Gastrocnemius medialis (tissue), 4 donors: ENCODE data around the gene SF3A1. TPM values are rescaled to one million over a fixed set of nuclear protein-coding genes. Genes with fewer than 3 reads are reported as not detected.

ENCODE experiments used
- ATAC-seq, 2 donors: fragments of 150-250 bp; one replicate each; pipeline ENCODE4 v1.9.1; 2016
- DNase-seq, 2 donors: peaks; one replicate each; pipeline ENCODE4 v3.0.0-alpha.2; 2019
- H3K27ac ChIP-seq, 4 donors: fragments of 200-600 bp; sonication (generic); 1 replicate in 1 of 4; 2 replicates in 3 of 4; pipeline ENCODE4 v1.5.1; 2016 to 2018; ENCODE audit warnings: mild to moderate bottlenecking in 2 of 4, moderate library complexity in 1 of 4
- H3K27me3 ChIP-seq, 3 donors: fragments of 200-600 bp; sonication (generic) in 2 of 3; 1 replicate in 1 of 3; 2 replicates in 2 of 3; pipeline versions ENCODE4 v1.5.1 to v1.6.0; 2016 to 2019; ENCODE audit warnings: mild to moderate bottlenecking in 1 of 3, moderate library complexity in 1 of 3
- H3K36me3 ChIP-seq, 2 donors: fragments of 200-600 bp; sonication (generic) in 1 of 2; one replicate each; pipeline ENCODE4 v1.5.1; 2017 to 2018
- H3K4me1 ChIP-seq, 2 donors: fragments of 200-600 bp; sonication (generic) in 1 of 2; one replicate each; pipeline ENCODE4 v1.5.1; 2016 to 2017; ENCODE audit warnings: mild to moderate bottlenecking in 2 of 2
- H3K4me3 ChIP-seq, 4 donors: fragments of 200-600 bp; sonication (generic) in 3 of 4; 1 replicate in 1 of 4; 2 replicates in 3 of 4; pipeline ENCODE4 v1.5.1; 2016 to 2019; ENCODE audit warnings: mild to moderate bottlenecking in 2 of 4
- H3K9me3 ChIP-seq, 3 donors: fragments of 200-600 bp; sonication (generic) in 2 of 3; 1 replicate in 1 of 3; 2 replicates in 2 of 3; pipeline ENCODE4 v1.5.1; 2016 to 2019
- CTCF ChIP-seq, 5 experiments: fragments of 450-650 bp in 3 of 5; fragments of 200-600 bp in 2 of 5; sonication (generic) in 2 of 5; IDR thresholded peaks in 4 of 5; conservative IDR thresholded peaks in 1 of 5; 1 replicate in 4 of 5; 2 replicates in 1 of 5; pipeline ENCODE4 v1.5.1; 2016 to 2019; ENCODE audit warnings: antibody characterized with exemption in 5 of 5, mild to moderate bottlenecking in 3 of 5, moderate library complexity in 3 of 5
- POLR2A ChIP-seq, 2 donors: fragments of 450-650 bp; IDR thresholded peaks; one replicate each; pipeline ENCODE4 v1.6.1; 2017; ENCODE audit warnings: antibody characterized with exemption in 2 of 2, mild to moderate bottlenecking in 2 of 2, moderate library complexity in 2 of 2
- in situ Hi-C, 4 donors: fragments of 200-750 bp; cut with MboI; loops; one replicate each; pipeline versions ENCODE4 v1.15.0 to v1.8.0; 2017; ENCODE audit warnings: low sequenced_read_pairs in 4 of 4
- intact Hi-C: fragments of 100-400 bp; cut with DNase I; formaldehyde crosslinking; loops from one replicate; pipeline ENCODE4 v1.15.1; 2023; ENCODE audit warnings: low total_unique reads
- total RNA-seq, 4 donors: library from RNA; depleted of rRNA; stranded (reverse); fragments of >200 nt; gene quantifications; one replicate each; pipeline versions ENCODE4 v1.1.0 to v1.2.3, GENCODE V29; 2016

SF3A1 gene
- total RNA-seq, 4 donors from 2014 or later = 36.0 to 145 (median 94.5) TPM

- in situ Hi-C loops = no loop called here
- no peak for TF ChIP-seq CTCF (IDR thresholded peaks at IDR 0.05 in 4 of 5, conservative IDR thresholded peaks at IDR 0.05 in 1 of 5)
- TF ChIP-seq POLR2A (IDR thresholded peaks at IDR 0.05) = no peak
- peak; percentile 43 to 69 for DNase-seq
- Histone ChIP-seq H3K9me3 (no peaks in the 10 kb centered on the region), H3K27ac (peak overlapping the region; percentile 57 to 71 (median 69)), H3K4me3 (no peak overlapping the region), H3K4me1 (peaks cover 56 to 61% of the 10 kb centered on the region in 2 donors), H3K27me3 (no peaks in the 10 kb centered on the region), H3K36me3 (no peaks in the 10 kb centered on the region)
- peak; percentile 72 to 75 for ATAC-seq
- intact Hi-C loops = no loop called here
Measured at GRCh38 chr22:30310881-30311771, 45.6 kb downstream of the SF3A1 start.

GRCh38 chr22:30309951-30310741, 46.5 kb downstream of the SF3A1 start:
- Histone ChIP-seq H3K36me3 (no peaks in the 10 kb centered on the region), H3K9me3 (no peaks in the 10 kb centered on the region), H3K27ac (peak overlapping the region; percentile 57 to 71 (median 69)), H3K27me3 (no peaks in the 10 kb centered on the region), H3K4me3 (no peak overlapping the region), H3K4me1 (peaks cover 64 to 66% of the 10 kb centered on the region in 2 donors)
- DNase-seq (peak; percentile 28 to 45), ATAC-seq (peak; percentile 25 to 58)
- intact Hi-C loops (no loop called here), in situ Hi-C loops (no loop called here)
- TF ChIP-seq POLR2A (IDR thresholded peaks at IDR 0.05) = no peak
- no peak for TF ChIP-seq CTCF (IDR thresholded peaks at IDR 0.05 in 4 of 5, conservative IDR thresholded peaks at IDR 0.05 in 1 of 5)

- no peak for DNase-seq
- Histone ChIP-seq H3K4me1 (peaks cover 72 to 81% of the 10 kb centered on the region in 2 donors), H3K27ac (peak overlapping the region; percentile 3 to 86 (median 64))
Measured at GRCh38 chr22:30308518-30309230, 48.0 kb downstream of the SF3A1 start.

More at GRCh38 chr22:30308518-30309230, 48.0 kb downstream of the SF3A1 start:
- Histone ChIP-seq H3K36me3 (no peaks in the 10 kb centered on the region), H3K27me3 (no peaks in the 10 kb centered on the region), H3K4me3 (no peak overlapping the region), H3K9me3 (no peaks in the 10 kb centered on the region)
- no peak for ATAC-seq
- TF ChIP-seq POLR2A (IDR thresholded peaks at IDR 0.05) (no peak), CTCF (IDR thresholded peaks at IDR 0.05 in 4 of 5, conservative IDR thresholded peaks at IDR 0.05 in 1 of 5) (no peak)
- in situ Hi-C loops (no loop called here), intact Hi-C loops (no loop called here)
